Panc1 (cell line): ENCODE results near the gene CACNA1D. TPM values are rescaled to one million over a fixed set of nuclear protein-coding genes. Genes with fewer than 3 reads are reported as not detected.

Source experiments
- ATAC-seq: fragments of 200-7000 bp; cut with Tn5 transposase; 2 replicates; pipeline ENCODE4 v1.9.1; 2020; ENCODE audit warnings: mild to moderate bottlenecking, moderate library complexity
- BruUV-seq: library from RNA; stranded (reverse); fragments of 400-500 nt; replicated peaks from 2 replicates; lab custom pipeline; 2021; lab: Mats Ljungman, UMichigan
- CTCF ChIA-PET: fragments of 300-600 bp; sonication (Branson Sonifier 250); formaldehyde crosslinking; loops from one replicate; lab custom pipeline; 2022; ENCODE audit warnings: antibody characterized with exemption; lab: Charles Lee
- POLR2A ChIA-PET: fragments of 300-600 bp; sonication (Branson Sonifier 250); formaldehyde crosslinking; loops from one replicate; lab custom pipeline; 2022; ENCODE audit warnings: antibody characterized with exemption; lab: Charles Lee
- DNase-seq: peaks from one replicate; pipeline ENCODE4 v3.0.0-alpha.2; 2010; ENCODE audit warnings: low read depth, low spot score
- H3K27ac ChIP-seq: 2 replicates; pipeline ENCODE4 v1.5.1; 2011; ENCODE audit warnings: mild to moderate bottlenecking, low read length, inconsistent platforms
- H3K27me3 ChIP-seq: fragments of 200-500 bp; sonication (Bioruptor generic); 2 replicates; pipeline ENCODE4 v1.6.0; 2014; ENCODE audit warnings: low read length, inconsistent platforms; ENCODE audit not compliant: control insufficient read depth, insufficient read depth
- H3K36me3 ChIP-seq: fragments of 200-500 bp; sonication (Bioruptor generic); 2 replicates; pipeline ENCODE4 v1.5.1; 2014; ENCODE audit warnings: inconsistent platforms, mild to moderate bottlenecking, low read length, moderate library complexity; ENCODE audit not compliant: control insufficient read depth, insufficient read depth
- H3K4me1 ChIP-seq: 2 replicates; pipeline ENCODE4 v1.5.1; 2011; ENCODE audit warnings: inconsistent platforms, mild to moderate bottlenecking, low read length, moderate library complexity; ENCODE audit not compliant: control insufficient read depth, insufficient read depth
- H3K4me3 ChIP-seq, 2 experiments: 2 replicates each; pipeline ENCODE4 v1.5.1; 2011 to 2012; ENCODE audit warnings: low read depth in 2 of 2, low read length in 2 of 2, mild to moderate bottlenecking in 2 of 2, inconsistent platforms in 1 of 2, moderate library complexity in 1 of 2
- H3K9me3 ChIP-seq: fragments of 200-500 bp; sonication (Bioruptor generic); 2 replicates; pipeline ENCODE4 v1.5.1; 2014; ENCODE audit warnings: low read depth, mild to moderate bottlenecking, inconsistent platforms, low read length, moderate library complexity; ENCODE audit not compliant: control insufficient read depth, insufficient read depth
- POLR2AphosphoS5 ChIP-seq: IDR thresholded peaks from 2 replicates; pipeline ENCODE4 v1.6.1; 2012; ENCODE audit warnings: mild to moderate bottlenecking, low read depth, low read length, moderate library complexity
- SIN3A ChIP-seq: IDR thresholded peaks from 2 replicates; pipeline ENCODE4 v1.6.1; 2012; ENCODE audit warnings: low read depth, mild to moderate bottlenecking, low read length, moderate library complexity, borderline replicate concordance; ENCODE audit not compliant: insufficient read depth
- TCF7L2 ChIP-seq: IDR thresholded peaks from 2 replicates; pipeline ENCODE4 v1.6.1; 2011; ENCODE audit warnings: mild to moderate bottlenecking, low read depth, low read length, inconsistent platforms
- in situ Hi-C: cut with HindIII; loops from 2 replicates; pipeline ENCODE4 v1.10.0; 2016; ENCODE audit warnings: low sequenced_read_pairs, low pct_unique_long_range_greater_than_20kb
- intact Hi-C: fragments of 100-400 bp; cut with micrococcal nuclease; formaldehyde crosslinking; loops from one replicate; pipeline ENCODE4 v1.10.0; 2022; ENCODE audit not compliant: unreplicated experiment
- total RNA-seq: library from RNA; stranded (reverse); gene quantifications from one replicate; pipeline ENCODE4 v1.2.1, GENCODE V29; 2021; ENCODE audit not compliant: unreplicated experiment
- TF ChIP-seq, protein P1 (sequence below), 2 experiments: IDR thresholded peaks; 2 replicates each; pipeline ENCODE4 v1.6.1; 2011 to 2012; ENCODE audit warnings: low read depth in 2 of 2, control low read depth in 1 of 2, low read length in 1 of 2, mild to moderate bottlenecking in 1 of 2, moderate library complexity in 1 of 2; ENCODE audit not compliant: insufficient read depth in 1 of 2
- TF ChIP-seq, protein P2 (sequence below): fragments of 450-650 bp; IDR thresholded peaks from 2 replicates; pipeline ENCODE4 v1.5.1; 2017; ENCODE audit warnings: mild to moderate bottlenecking

CACNA1D gene
- total RNA-seq, 1 experiment from 2014 or later = 23.0 TPM

DNA sequence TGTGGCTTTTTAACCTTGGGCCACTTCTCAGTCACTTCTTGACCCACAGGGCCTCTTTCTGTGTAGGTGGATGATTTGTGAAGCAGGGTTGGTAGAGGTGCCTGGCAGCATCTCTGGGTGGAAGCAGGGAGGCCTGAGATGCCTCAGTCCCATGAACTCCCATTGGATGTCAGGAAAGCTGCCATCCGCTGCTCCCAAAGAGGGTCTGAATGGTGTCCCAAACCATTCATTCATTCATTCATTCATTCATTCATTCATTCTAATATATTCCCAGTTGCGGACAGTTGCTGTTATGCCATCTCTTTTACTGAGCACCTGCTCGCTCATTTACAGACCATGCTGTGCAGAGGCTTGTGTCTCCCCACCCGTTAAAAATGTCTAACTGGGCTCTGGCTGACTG, 253.1 kb downstream of the CACNA1D start:
- CTCF ChIA-PET = no interaction called here
- H3K9me3 ChIP-seq = no peaks in the 10 kb centered on the region
- H3K36me3 ChIP-seq = no peaks in the 10 kb centered on the region
- no peak overlapping the region for H3K27ac ChIP-seq
- no TSS peak for BruUV-seq
- no peak for ATAC-seq
- no peaks in the 10 kb centered on the region for H3K27me3 ChIP-seq
- in situ Hi-C loops = no loop called here
- TF ChIP-seq SIN3A (no peak), POLR2AphosphoS5 (no peak), TCF7L2 (no peak)
- TF ChIP-seq, protein P1, sequence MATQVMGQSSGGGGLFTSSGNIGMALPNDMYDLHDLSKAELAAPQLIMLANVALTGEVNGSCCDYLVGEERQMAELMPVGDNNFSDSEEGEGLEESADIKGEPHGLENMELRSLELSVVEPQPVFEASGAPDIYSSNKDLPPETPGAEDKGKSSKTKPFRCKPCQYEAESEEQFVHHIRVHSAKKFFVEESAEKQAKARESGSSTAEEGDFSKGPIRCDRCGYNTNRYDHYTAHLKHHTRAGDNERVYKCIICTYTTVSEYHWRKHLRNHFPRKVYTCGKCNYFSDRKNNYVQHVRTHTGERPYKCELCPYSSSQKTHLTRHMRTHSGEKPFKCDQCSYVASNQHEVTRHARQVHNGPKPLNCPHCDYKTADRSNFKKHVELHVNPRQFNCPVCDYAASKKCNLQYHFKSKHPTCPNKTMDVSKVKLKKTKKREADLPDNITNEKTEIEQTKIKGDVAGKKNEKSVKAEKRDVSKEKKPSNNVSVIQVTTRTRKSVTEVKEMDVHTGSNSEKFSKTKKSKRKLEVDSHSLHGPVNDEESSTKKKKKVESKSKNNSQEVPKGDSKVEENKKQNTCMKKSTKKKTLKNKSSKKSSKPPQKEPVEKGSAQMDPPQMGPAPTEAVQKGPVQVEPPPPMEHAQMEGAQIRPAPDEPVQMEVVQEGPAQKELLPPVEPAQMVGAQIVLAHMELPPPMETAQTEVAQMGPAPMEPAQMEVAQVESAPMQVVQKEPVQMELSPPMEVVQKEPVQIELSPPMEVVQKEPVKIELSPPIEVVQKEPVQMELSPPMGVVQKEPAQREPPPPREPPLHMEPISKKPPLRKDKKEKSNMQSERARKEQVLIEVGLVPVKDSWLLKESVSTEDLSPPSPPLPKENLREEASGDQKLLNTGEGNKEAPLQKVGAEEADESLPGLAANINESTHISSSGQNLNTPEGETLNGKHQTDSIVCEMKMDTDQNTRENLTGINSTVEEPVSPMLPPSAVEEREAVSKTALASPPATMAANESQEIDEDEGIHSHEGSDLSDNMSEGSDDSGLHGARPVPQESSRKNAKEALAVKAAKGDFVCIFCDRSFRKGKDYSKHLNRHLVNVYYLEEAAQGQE (IDR thresholded peaks at IDR 0.05; ENCODE audit: insufficient read depth in 1 of 2, low read depth in 2 of 2, low read length in 1 of 2) = no peak
- TF ChIP-seq, protein P2, sequence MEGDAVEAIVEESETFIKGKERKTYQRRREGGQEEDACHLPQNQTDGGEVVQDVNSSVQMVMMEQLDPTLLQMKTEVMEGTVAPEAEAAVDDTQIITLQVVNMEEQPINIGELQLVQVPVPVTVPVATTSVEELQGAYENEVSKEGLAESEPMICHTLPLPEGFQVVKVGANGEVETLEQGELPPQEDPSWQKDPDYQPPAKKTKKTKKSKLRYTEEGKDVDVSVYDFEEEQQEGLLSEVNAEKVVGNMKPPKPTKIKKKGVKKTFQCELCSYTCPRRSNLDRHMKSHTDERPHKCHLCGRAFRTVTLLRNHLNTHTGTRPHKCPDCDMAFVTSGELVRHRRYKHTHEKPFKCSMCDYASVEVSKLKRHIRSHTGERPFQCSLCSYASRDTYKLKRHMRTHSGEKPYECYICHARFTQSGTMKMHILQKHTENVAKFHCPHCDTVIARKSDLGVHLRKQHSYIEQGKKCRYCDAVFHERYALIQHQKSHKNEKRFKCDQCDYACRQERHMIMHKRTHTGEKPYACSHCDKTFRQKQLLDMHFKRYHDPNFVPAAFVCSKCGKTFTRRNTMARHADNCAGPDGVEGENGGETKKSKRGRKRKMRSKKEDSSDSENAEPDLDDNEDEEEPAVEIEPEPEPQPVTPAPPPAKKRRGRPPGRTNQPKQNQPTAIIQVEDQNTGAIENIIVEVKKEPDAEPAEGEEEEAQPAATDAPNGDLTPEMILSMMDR = no peak
- no peak for DNase-seq
- H3K4me1 ChIP-seq = no peaks in the 10 kb centered on the region
- POLR2A ChIA-PET = no interaction called here
- H3K4me3 ChIP-seq = no peak overlapping the region
- intact Hi-C loops = no loop called here

DNA sequence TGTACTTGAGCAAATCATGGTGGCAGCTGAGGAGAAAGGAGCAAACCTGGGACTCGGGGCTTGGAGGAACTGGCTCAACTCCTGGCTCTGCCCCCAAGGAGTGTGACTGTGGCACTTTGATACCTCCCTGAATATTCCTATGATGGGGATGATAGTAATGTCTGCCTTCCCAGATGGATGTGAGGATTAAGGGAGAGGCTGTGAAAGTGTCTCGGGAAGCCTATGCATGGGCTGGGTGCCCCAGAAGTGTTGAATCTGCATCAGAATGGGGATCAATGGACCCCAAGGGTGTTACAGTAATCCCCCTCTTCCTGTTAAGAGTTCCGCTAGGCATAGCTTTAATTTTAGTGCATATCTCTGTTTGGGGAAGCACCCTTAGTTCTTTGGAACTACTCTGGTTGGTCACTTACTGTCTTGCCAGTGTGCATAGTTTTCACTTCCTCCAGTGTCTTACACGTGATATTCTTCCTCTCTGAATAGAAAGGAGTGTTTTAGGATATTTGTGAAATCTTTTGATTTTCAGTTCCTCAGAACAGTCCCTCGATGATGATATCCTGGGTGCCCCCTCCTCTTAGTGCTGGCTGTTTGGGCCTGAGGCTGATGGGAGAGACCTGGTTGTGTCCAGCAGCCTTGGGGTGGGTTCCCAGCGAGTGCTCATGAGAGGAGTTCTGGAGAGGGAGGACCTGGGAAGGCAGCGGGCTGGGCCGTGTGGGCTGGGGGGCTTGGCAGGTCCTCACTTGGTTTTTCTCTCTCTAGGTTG, 254.3 kb downstream of the CACNA1D start:
- no TSS peak for BruUV-seq
- ATAC-seq = no peak

More for the DNA sequence above, 254.3 kb downstream of the CACNA1D start:
- TF ChIP-seq SIN3A (no peak), TCF7L2 (no peak), POLR2AphosphoS5 (no peak)
- TF ChIP-seq, protein P1 (IDR thresholded peaks at IDR 0.05; ENCODE audit: insufficient read depth in 1 of 2, low read depth in 2 of 2, low read length in 1 of 2) = no peak
- TF ChIP-seq, protein P2 = no peak
- Histone ChIP-seq H3K36me3 (no peaks in the 10 kb centered on the region), H3K9me3 (no peaks in the 10 kb centered on the region), H3K27ac (no peak overlapping the region), H3K4me3 (no peak overlapping the region), H3K27me3 (no peaks in the 10 kb centered on the region), H3K4me1 (no peaks in the 10 kb centered on the region)
- ChIA-PET POLR2A (no interaction called here), CTCF (no interaction called here)
- intact Hi-C loops = no loop called here
- in situ Hi-C loops = no loop called here
- no peak for DNase-seq
